Fibroblast of upper back skin (primary cell): ENCODE data around the gene PI4KA.
"Not testable (repeated sequence)": the region's sequence is repeated elsewhere in the genome, so short reads cannot be mapped to it uniquely, and the experiment has no call there.

Experiments used
- DNase-seq: peaks from one replicate; pipeline ENCODE4 v3.0.0-alpha.2; 2013

The PI4KA gene

GRCh38 chr22:20662524-20663036 is 196.0 kb downstream of the PI4KA start:
- not testable (repeated sequence) for DNase-seq

DNA sequence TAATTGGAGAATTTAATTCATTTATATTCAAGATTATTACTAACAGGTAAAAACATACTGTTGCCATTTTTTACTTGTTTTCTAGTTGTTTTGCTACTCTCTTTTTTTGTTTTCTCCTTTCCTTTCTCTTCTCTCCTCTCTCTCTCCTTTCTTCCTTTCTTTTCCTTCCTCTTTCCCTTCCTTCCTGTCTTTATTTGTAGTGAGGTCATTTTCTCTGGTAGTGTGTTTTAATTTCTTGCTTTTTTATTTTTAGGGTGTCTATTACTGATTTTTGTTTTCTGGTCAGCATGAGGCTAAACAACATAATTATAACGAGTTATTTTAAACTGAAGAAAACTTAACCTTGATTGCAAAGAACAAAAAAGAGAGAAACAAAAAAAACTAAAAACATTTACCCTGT is 197.1 kb downstream of the PI4KA start:
- DNase-seq = no peak

DNA sequence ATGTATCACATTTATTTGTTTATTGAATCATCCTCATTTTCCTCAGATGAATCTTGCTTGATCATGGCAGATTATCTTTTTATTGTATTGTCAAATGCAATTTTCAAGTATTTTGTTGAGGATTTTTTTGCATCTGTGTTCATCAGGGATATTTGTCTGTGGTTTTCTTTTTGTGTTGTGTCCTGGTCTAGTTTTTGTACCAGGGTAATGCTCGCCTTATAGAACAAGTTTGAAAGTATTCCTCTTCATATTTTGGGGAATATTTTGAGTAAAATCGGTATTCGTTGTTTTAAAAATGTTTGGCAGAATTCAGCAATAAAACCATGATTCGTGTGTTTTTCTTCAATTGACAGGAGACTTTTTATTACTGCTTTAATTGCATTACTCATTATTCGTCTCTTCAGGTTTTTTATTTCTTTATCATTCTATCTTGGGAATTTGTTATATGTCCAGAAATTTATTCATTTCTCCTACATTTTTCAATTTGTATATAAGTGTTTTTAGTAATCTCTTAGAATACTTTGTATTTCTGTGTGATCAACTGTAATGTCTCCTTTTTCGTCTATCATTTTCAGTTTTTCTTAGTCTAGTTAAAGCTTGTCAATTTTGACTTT is 198.1 kb downstream of the PI4KA start:
- no peak for DNase-seq

DNA sequence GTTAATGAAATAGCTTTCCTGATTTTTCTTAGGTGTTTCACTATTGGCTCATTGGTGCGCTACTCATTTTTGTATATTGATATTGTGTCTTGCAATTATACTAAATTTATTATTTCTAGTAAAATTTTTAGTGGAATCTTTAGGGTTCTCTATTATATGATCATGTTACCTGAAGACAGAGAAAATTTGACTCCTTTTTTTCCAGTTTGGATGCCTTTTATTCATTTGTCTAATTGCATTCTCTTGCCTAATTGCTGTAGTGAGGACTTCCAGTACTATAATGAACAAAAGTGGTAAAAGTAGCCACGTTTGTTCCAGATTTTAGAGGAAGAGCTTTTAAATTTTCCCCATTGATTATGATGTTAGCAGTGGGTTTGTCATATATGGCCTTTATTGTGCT is 198.7 kb downstream of the PI4KA start:
- DNase-seq = no peak

GRCh38 chr22:20659258-20659657 is 199.4 kb downstream of the PI4KA start:
- no peak for DNase-seq

GRCh38 chr22:20658433-20659222 is 200.0 kb downstream of the PI4KA start:
- no peak for DNase-seq

GRCh38 chr22:20657963-20658362 is 200.6 kb downstream of the PI4KA start:
- DNase-seq = no peak
